IPS DF 4.7 (cell line): Measurements from ENCODE around the gene TNFAIP2.

Experiments
- DNase-seq: peaks from one replicate; pipeline ENCODE4 v3.0.0-alpha.2; 2013; ENCODE audit warnings: low spot score; ENCODE audit errors: extremely low read depth

Gene TNFAIP2

GRCh38 chr14:103186241-103186822 is 63.1 kb downstream of the TNFAIP2 start:
- DNase-seq = no peak
